ENCODE data around the gene XRN2.

DNA sequence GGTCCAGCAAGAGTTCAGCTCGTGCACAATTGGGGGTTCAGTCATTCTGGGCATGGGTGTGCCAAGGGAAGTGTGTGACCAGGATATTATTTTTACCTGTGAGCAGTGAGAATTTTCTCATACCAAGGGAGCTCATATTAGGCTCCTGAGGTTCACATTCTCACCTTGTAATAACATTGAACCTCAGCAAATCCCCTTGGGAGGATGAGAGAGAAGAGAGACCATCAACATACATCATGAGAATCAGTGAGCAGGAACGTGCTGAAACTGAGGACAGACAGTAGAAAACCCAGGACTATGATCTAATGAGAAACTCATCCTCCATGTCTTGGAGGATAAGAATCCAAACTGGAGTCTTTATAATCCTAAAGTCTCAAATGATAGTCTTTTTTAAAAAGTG lies 33.4 kb upstream of the XRN2 start:
- TF ChIP-seq, protein P1, sequence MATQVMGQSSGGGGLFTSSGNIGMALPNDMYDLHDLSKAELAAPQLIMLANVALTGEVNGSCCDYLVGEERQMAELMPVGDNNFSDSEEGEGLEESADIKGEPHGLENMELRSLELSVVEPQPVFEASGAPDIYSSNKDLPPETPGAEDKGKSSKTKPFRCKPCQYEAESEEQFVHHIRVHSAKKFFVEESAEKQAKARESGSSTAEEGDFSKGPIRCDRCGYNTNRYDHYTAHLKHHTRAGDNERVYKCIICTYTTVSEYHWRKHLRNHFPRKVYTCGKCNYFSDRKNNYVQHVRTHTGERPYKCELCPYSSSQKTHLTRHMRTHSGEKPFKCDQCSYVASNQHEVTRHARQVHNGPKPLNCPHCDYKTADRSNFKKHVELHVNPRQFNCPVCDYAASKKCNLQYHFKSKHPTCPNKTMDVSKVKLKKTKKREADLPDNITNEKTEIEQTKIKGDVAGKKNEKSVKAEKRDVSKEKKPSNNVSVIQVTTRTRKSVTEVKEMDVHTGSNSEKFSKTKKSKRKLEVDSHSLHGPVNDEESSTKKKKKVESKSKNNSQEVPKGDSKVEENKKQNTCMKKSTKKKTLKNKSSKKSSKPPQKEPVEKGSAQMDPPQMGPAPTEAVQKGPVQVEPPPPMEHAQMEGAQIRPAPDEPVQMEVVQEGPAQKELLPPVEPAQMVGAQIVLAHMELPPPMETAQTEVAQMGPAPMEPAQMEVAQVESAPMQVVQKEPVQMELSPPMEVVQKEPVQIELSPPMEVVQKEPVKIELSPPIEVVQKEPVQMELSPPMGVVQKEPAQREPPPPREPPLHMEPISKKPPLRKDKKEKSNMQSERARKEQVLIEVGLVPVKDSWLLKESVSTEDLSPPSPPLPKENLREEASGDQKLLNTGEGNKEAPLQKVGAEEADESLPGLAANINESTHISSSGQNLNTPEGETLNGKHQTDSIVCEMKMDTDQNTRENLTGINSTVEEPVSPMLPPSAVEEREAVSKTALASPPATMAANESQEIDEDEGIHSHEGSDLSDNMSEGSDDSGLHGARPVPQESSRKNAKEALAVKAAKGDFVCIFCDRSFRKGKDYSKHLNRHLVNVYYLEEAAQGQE (IDR thresholded peaks at IDR 0.05; ENCODE audit: low read depth) = no peak
- TF ChIP-seq YY1 (IDR thresholded peaks at IDR 0.05; ENCODE audit: low read depth) (no peak), TCF12 (IDR thresholded peaks at IDR 0.05; ENCODE audit: low read depth) (no peak)

All from Ishikawa (cell line).